ENCODE data around the gene DAB2IP.

Gene DAB2IP

GRCh38 chr9:121645003-121645402 lies 6.4 kb upstream of the DAB2IP start:
- no peak for TF ChIP-seq CTCF (conservative IDR thresholded peaks at IDR 0.05; ENCODE audit: low read length)
- H3K4me3 ChIP-seq (ENCODE audit: low read length), result no peak overlapping the region
- no peak for DNase-seq (ENCODE audit: low read depth)

- no peak for DNase-seq (ENCODE audit: low read depth)
- no peak for TF ChIP-seq CTCF (conservative IDR thresholded peaks at IDR 0.05; ENCODE audit: low read length)
- no peak overlapping the region for H3K4me3 ChIP-seq (ENCODE audit: low read length)
These were observed 5.3 kb upstream of the DAB2IP start for GRCh38 chr9:121645853-121646807.

- TF ChIP-seq CTCF (conservative IDR thresholded peaks at IDR 0.05; ENCODE audit: low read length), result no peak
- no peak for DNase-seq (ENCODE audit: low read depth)
- no peak overlapping the region for H3K4me3 ChIP-seq (ENCODE audit: low read length)
These were observed 4.4 kb upstream of the DAB2IP start for GRCh38 chr9:121646992-121647391.

- TF ChIP-seq CTCF (conservative IDR thresholded peaks at IDR 0.05; ENCODE audit: low read length), result no peak
- no peak for DNase-seq (ENCODE audit: low read depth)
- H3K4me3 ChIP-seq (ENCODE audit: low read length), result no peak overlapping the region
These were observed 3.3 kb upstream of the DAB2IP start for GRCh38 chr9:121648172-121648571.

- no peak for DNase-seq (ENCODE audit: low read depth)
- no peak overlapping the region for H3K4me3 ChIP-seq (ENCODE audit: low read length)
- TF ChIP-seq CTCF (conservative IDR thresholded peaks at IDR 0.05; ENCODE audit: low read length), result no peak
These were observed 2.6 kb upstream of the DAB2IP start for GRCh38 chr9:121648799-121649198.

- DNase-seq (ENCODE audit: low read depth), result no peak
- no peak for TF ChIP-seq CTCF (conservative IDR thresholded peaks at IDR 0.05; ENCODE audit: low read length)
- no peak overlapping the region for H3K4me3 ChIP-seq (ENCODE audit: low read length)
These were observed 1.8 kb upstream of the DAB2IP start for GRCh38 chr9:121649476-121650216.
